GM12878 (cell line): Measurements from ENCODE around the gene CYB5D1. TPM values are rescaled to one million over a fixed set of nuclear protein-coding genes. Genes with fewer than 3 reads are reported as not detected.

Experiments
- ATAC-seq: fragments of 200-7000 bp; cut with Tn5 transposase; 3 replicates; pipeline ENCODE4 v1.9.1; 2020; ENCODE audit warnings: mild to moderate bottlenecking, moderate library complexity
- BruUV-seq: library from RNA; stranded (reverse); fragments of 400-500 nt; replicated peaks from 2 replicates; lab custom pipeline; 2021; lab: Mats Ljungman, UMichigan
- CTCF ChIA-PET: fragments of 300-600 bp; sonication (Branson Sonifier 250); formaldehyde crosslinking; extraction: SDS; loops from one replicate; lab custom pipeline; 2021; ENCODE audit warnings: inconsistent platforms; lab: Yijun Ruan, JAX
- POLR2A ChIA-PET: fragments of 350-600 bp; formaldehyde crosslinking; extraction: SDS; loops from one replicate; lab custom pipeline; 2021; ENCODE audit warnings: inconsistent platforms; lab: Charles Lee
- RAD21 ChIA-PET: fragments of 300-600 bp; sonication (Branson Sonifier 250); formaldehyde crosslinking; loops from one replicate; lab custom pipeline; 2023; ENCODE audit warnings: antibody characterized with exemption; ENCODE audit not compliant: unreplicated experiment; lab: Charles Lee
- SMC1A ChIA-PET: fragments of 300-600 bp; sonication (Branson Sonifier 250); formaldehyde crosslinking; loops from one replicate; lab custom pipeline; 2023; ENCODE audit not compliant: unreplicated experiment, uncharacterized antibody; lab: Charles Lee
- DNase-seq: peaks from one replicate; pipeline ENCODE4 v3.0.0-alpha.2; 2011; ENCODE audit warnings: low read depth, low spot score
- FAIRE-seq: peaks from 3 replicates; lab custom pipeline; 2011; peaks lifted over from hg19 to GRCh38; lab: Jason Lieb, UNC
- H2AFZ ChIP-seq: 2 replicates; pipeline ENCODE4 v1.6.0; 2011; ENCODE audit warnings: low read depth, low read length, control low read depth; ENCODE audit not compliant: control insufficient read depth
- H3K27ac ChIP-seq: 2 replicates; pipeline ENCODE4 v1.5.1; 2011; ENCODE audit warnings: control low read depth; ENCODE audit not compliant: control insufficient read depth, insufficient read depth
- H3K27me3 ChIP-seq, 2 experiments: replicated peaks in 1 of 2; 2 replicates each; pipeline versions ENCODE4 v1.6.0 to v1.6.1; 2011; ENCODE audit warnings: low read length in 1 of 2; ENCODE audit not compliant: control insufficient read depth in 2 of 2, insufficient read depth in 2 of 2
- H3K36me3 ChIP-seq, 2 experiments: 2 replicates each; pipeline ENCODE4 v1.5.1; 2011; ENCODE audit warnings: low read length in 1 of 2; ENCODE audit not compliant: control insufficient read depth in 2 of 2, insufficient read depth in 2 of 2
- H3K4me1 ChIP-seq: 2 replicates; pipeline ENCODE4 v1.6.1; 2011; ENCODE audit warnings: mild to moderate bottlenecking, low read length, moderate library complexity, mixed read lengths; ENCODE audit not compliant: control insufficient read depth, insufficient read depth
- H3K4me2 ChIP-seq: 2 replicates; pipeline ENCODE4 v1.6.0; 2011; ENCODE audit warnings: control low read depth; ENCODE audit not compliant: control insufficient read depth, insufficient read depth
- H3K4me3 ChIP-seq: fragments of 200-600 bp; sonication (generic); 2 replicates; pipeline ENCODE4 v1.5.1; 2016
- H3K79me2 ChIP-seq: 2 replicates; pipeline ENCODE4 v1.6.0; 2011; ENCODE audit warnings: low read length; ENCODE audit not compliant: control insufficient read depth, insufficient read depth
- H3K9ac ChIP-seq: 2 replicates; pipeline ENCODE4 v1.8.0; 2011; ENCODE audit warnings: low read length, control low read depth, mixed read lengths; ENCODE audit not compliant: control insufficient read depth, insufficient read depth
- H3K9me3 ChIP-seq: replicated peaks from 3 replicates; pipeline ENCODE4 v1.5.1; 2011; ENCODE audit warnings: mild to moderate bottlenecking, low read length; ENCODE audit not compliant: control insufficient read depth, insufficient read depth
- H4K20me1 ChIP-seq: 2 replicates; pipeline ENCODE4 v1.6.0; 2011; ENCODE audit not compliant: control insufficient read depth, insufficient read depth
- ASH2L ChIP-seq: fragments of 300-600, 200-600 bp; sonication (generic); IDR thresholded peaks from 2 replicates; pipeline ENCODE4 v1.6.1; 2017; ENCODE audit warnings: low read depth, mild to moderate bottlenecking, borderline replicate concordance
- CBX3 ChIP-seq: fragments of 200-600 bp; sonication (generic); IDR thresholded peaks from 2 replicates; pipeline ENCODE4 v1.6.1; 2016; ENCODE audit warnings: low read depth, borderline replicate concordance
- CHD1 ChIP-seq: IDR thresholded peaks from 2 replicates; pipeline ENCODE4 v1.6.1; 2012; ENCODE audit warnings: low read depth, low read length, improper control_type of control experiment
- E2F4 ChIP-seq: IDR thresholded peaks from 2 replicates; pipeline ENCODE4 v1.6.1; 2012; ENCODE audit warnings: low read depth, low read length, improper control_type of control experiment
- EGR1 ChIP-seq, 2 experiments: IDR thresholded peaks; 1 replicate in 1 of 2; 2 replicates in 1 of 2; pipeline ENCODE4 v1.6.1; 2011 to 2012; ENCODE audit warnings: low read depth in 2 of 2, low read length in 2 of 2, borderline replicate concordance in 1 of 2, mild to moderate bottlenecking in 1 of 2, moderate library complexity in 1 of 2
- GABPA ChIP-seq: IDR thresholded peaks from 2 replicates; pipeline ENCODE4 v1.6.1; 2014; ENCODE audit warnings: antibody characterized with exemption, low read depth, mild to moderate bottlenecking, inconsistent platforms
- IKZF2 ChIP-seq, 2 experiments: fragments of 450-650 bp; IDR thresholded peaks; 2 replicates each; pipeline ENCODE4 v1.6.1; 2017; ENCODE audit warnings: mild to moderate bottlenecking in 2 of 2, moderate library complexity in 2 of 2
- KLF5 ChIP-seq: fragments of 450-650 bp; IDR thresholded peaks from 2 replicates; pipeline ENCODE4 v1.6.1; 2014; ENCODE audit warnings: mild to moderate bottlenecking; ENCODE audit not compliant: partially characterized antibody
- LARP7 ChIP-seq: fragments of 450-650 bp; IDR thresholded peaks from 2 replicates; pipeline ENCODE4 v1.6.1; 2017; ENCODE audit warnings: mild to moderate bottlenecking
- MLLT1 ChIP-seq: fragments of 450-650 bp; IDR thresholded peaks from 2 replicates; pipeline ENCODE4 v1.6.1; 2016; ENCODE audit warnings: mild to moderate bottlenecking
- MYC ChIP-seq: IDR thresholded peaks from 2 replicates; pipeline ENCODE4 v1.6.1; 2011; ENCODE audit warnings: mild to moderate bottlenecking, low read length, moderate library complexity, inconsistent platforms; ENCODE audit not compliant: insufficient read depth, insufficient replicate concordance, insufficient read length, severe bottlenecking
- PAX5 ChIP-seq: IDR thresholded peaks from 2 replicates; pipeline ENCODE4 v1.6.1; 2011; ENCODE audit warnings: low read depth, low read length, borderline replicate concordance
- POLR2AphosphoS5 ChIP-seq: IDR thresholded peaks from 2 replicates; pipeline ENCODE4 v1.6.1; 2011; ENCODE audit warnings: mild to moderate bottlenecking, low read length, inconsistent platforms
- RCOR1 ChIP-seq: conservative IDR thresholded peaks from 2 replicates; pipeline ENCODE4 v1.6.1; 2012; ENCODE audit warnings: low read depth, low read length, improper control_type of control experiment
- SMAD1 ChIP-seq: fragments of 450-650 bp; IDR thresholded peaks from 2 replicates; pipeline ENCODE4 v1.6.1; 2018; ENCODE audit warnings: mild to moderate bottlenecking, low read depth; ENCODE audit not compliant: partially characterized antibody
- SUPT20H ChIP-seq: IDR thresholded peaks from 2 replicates; pipeline ENCODE4 v1.6.1; 2011; ENCODE audit warnings: low read depth, mild to moderate bottlenecking, low read length, moderate library complexity, borderline replicate concordance; ENCODE audit not compliant: control insufficient read depth
- SUZ12 ChIP-seq: fragments of 200-600 bp; sonication (generic); IDR thresholded peaks from one replicate; pipeline ENCODE4 v1.6.1; 2018; ENCODE audit warnings: antibody characterized with exemption, mild to moderate bottlenecking; ENCODE audit not compliant: unreplicated experiment
- ZNF207 ChIP-seq: fragments of 450-650 bp; IDR thresholded peaks from 2 replicates; pipeline ENCODE4 v1.6.1; 2014; ENCODE audit warnings: antibody characterized with exemption, mild to moderate bottlenecking, borderline replicate concordance
- WGBS: methylation state at CpG from one replicate; pipeline ENCODE4 v1.1.6; 2016; ENCODE audit warnings: low lambda C conversion rate; ENCODE audit not compliant: insufficient replicate concordance, insufficient coverage; ENCODE audit errors: missing lambda C conversion rate; 5-methylcytosine and 5-hydroxymethylcytosine counted together
- in situ Hi-C: fragments of 300-500 bp; cut with MboI; formaldehyde crosslinking; loops from 9 replicates; pipeline ENCODE4 v1.14.3; 2018; ENCODE audit warnings: mixed read lengths
- intact Hi-C: fragments of 100-400 bp; cut with micrococcal nuclease; formaldehyde crosslinking; loops from one replicate; pipeline ENCODE4 v1.14.2; 2022; ENCODE audit not compliant: unreplicated experiment
- polyA plus RNA-seq, 11 experiments: library from polyadenylated mRNA; depleted of rRNA in 4 of 11; unstranded in 6 of 11; stranded (reverse) in 5 of 11; fragments of >200 nt; fragmentation: Nextera tagmentation in 4 of 11; fragmentation: Illumina TruSeq in 1 of 11; extraction: Ambion mirVana in 4 of 11; extraction: Trizol in 1 of 11; gene quantifications; 1 replicate in 1 of 11; 2 replicates in 10 of 11; pipeline versions ENCODE4 v1.2.1 to v1.2.3, GENCODE V29; 2011 to 2016; ENCODE audit warnings: inconsistent platforms in 2 of 11, missing spikeins in 2 of 11, low read depth in 1 of 11
- total RNA-seq, 4 experiments: library from RNA; depleted of rRNA in 3 of 4; stranded (reverse); fragments of >200 nt in 3 of 4; fragmentation: Illumina TruSeq in 1 of 4; extraction: Trizol in 1 of 4; gene quantifications; 2 replicates each; pipeline versions ENCODE4 v1.2.1 to v1.2.3, GENCODE V29; 2013 to 2021
- TF ChIP-seq, protein P1 (sequence below), 3 experiments: IDR thresholded peaks in 2 of 3; conservative IDR thresholded peaks in 1 of 3; 2 replicates each; pipeline ENCODE4 v1.5.1; 2011; ENCODE audit warnings: low read depth in 3 of 3, low read length in 3 of 3, mild to moderate bottlenecking in 3 of 3, control low read depth in 2 of 3, moderate library complexity in 2 of 3, inconsistent platforms in 1 of 3, mixed read lengths in 1 of 3; ENCODE audit not compliant: control insufficient read depth in 2 of 3, insufficient read depth in 1 of 3; ENCODE audit errors: extremely low read depth in 1 of 3

The CYB5D1 gene
- total and polyA plus RNA-seq, 10 of the 15 experiments (the other 5 are each of a cell fraction or from before 2014, with no cell fraction given), result 1.6 to 8.7 (median 6.4) TPM

- H2AFZ ChIP-seq, result no peak overlapping the region
- SMC1A ChIA-PET, result interaction anchor here (0.9 to 2.7 kb wide), 7 partner anchors 18 to 118 kb away, joined by 3 to 12 read pairs (median 5); partner anchors contain the start of gene KDM6B
- in situ Hi-C loops, result loop anchor here (5.0 kb wide), 1 partner anchor 122 kb away; no protein-coding TSS in a partner anchor
- 78% methylated on average over 5 of the region's 5 CpGs for WGBS
- intact Hi-C loops, result loop anchor here (5.0 kb wide), 2 partner anchors 32 to 177 kb away; no protein-coding TSS in a partner anchor
- no peak overlapping the region for H3K4me3 ChIP-seq
- DNase-seq (no peak), ATAC-seq (no peak), FAIRE-seq (no peak)
- RAD21 ChIA-PET, result interaction anchor here (1.1 to 7.4 kb wide), 2 partner anchors 50 to 123 kb away, joined by 3 to 65 read pairs; no protein-coding TSS in a partner anchor
- no peaks in the 10 kb centered on the region for H3K27me3 ChIP-seq
- BruUV-seq, result no TSS peak
- H3K79me2 ChIP-seq, result no peaks in the 10 kb centered on the region
- H3K4me1 ChIP-seq, result no peaks in the 10 kb centered on the region
- POLR2A ChIA-PET, result interaction anchor here (0.5 to 0.7 kb wide), 4 partner anchors 117 to 842 kb away, joined by 3 to 5 read pairs (median 4); partner anchors contain the start of gene BCL6B
- H3K9ac ChIP-seq, result no peak overlapping the region
- peaks cover 0 to 4% of the 10 kb centered on the region in 2 experiments; a peak in 1 of 4 replicates for H3K36me3 ChIP-seq
- no peak overlapping the region for H3K4me2 ChIP-seq
- no peaks in the 10 kb centered on the region for H3K9me3 ChIP-seq
- H4K20me1 ChIP-seq, result no peaks in the 10 kb centered on the region
- CTCF ChIA-PET, result interaction anchor here (0.7 to 15.5 kb wide), 10 partner anchors 12 to 195 kb away, joined by 3 to 308 read pairs (median 4); partner anchors contain the start of genes CNTROB and TRAPPC1
- no peak overlapping the region for H3K27ac ChIP-seq
- TF ChIP-seq LARP7, result no peak
- TF ChIP-seq PAX5, result no peak
- no peak for TF ChIP-seq GABPA
- TF ChIP-seq E2F4, result no peak
- TF ChIP-seq ASH2L, result no peak
- TF ChIP-seq MLLT1, result no peak
- TF ChIP-seq SUZ12, result no peak
- no peak for TF ChIP-seq CBX3
- no peak for TF ChIP-seq KLF5
- no peak for TF ChIP-seq IKZF2 (IDR thresholded peaks at IDR 0.05)
- TF ChIP-seq POLR2AphosphoS5, result no peak
- TF ChIP-seq ZNF207, result no peak
- no peak for TF ChIP-seq EGR1 (IDR thresholded peaks at IDR 0.05; ENCODE audit: borderline replicate concordance in 1 of 2, low read depth in 2 of 2, low read length in 2 of 2)
- TF ChIP-seq CHD1, result no peak
- no peak for TF ChIP-seq MYC
- TF ChIP-seq RCOR1, result no peak
- TF ChIP-seq, protein P1, sequence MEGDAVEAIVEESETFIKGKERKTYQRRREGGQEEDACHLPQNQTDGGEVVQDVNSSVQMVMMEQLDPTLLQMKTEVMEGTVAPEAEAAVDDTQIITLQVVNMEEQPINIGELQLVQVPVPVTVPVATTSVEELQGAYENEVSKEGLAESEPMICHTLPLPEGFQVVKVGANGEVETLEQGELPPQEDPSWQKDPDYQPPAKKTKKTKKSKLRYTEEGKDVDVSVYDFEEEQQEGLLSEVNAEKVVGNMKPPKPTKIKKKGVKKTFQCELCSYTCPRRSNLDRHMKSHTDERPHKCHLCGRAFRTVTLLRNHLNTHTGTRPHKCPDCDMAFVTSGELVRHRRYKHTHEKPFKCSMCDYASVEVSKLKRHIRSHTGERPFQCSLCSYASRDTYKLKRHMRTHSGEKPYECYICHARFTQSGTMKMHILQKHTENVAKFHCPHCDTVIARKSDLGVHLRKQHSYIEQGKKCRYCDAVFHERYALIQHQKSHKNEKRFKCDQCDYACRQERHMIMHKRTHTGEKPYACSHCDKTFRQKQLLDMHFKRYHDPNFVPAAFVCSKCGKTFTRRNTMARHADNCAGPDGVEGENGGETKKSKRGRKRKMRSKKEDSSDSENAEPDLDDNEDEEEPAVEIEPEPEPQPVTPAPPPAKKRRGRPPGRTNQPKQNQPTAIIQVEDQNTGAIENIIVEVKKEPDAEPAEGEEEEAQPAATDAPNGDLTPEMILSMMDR (IDR thresholded peaks at IDR 0.05 in 2 of 3, conservative IDR thresholded peaks at IDR 0.05 in 1 of 3; ENCODE audit: control insufficient read depth in 2 of 3, extremely low read depth in 1 of 3, insufficient read depth in 1 of 3, low read depth in 3 of 3, low read length in 3 of 3), result no peak
- TF ChIP-seq SMAD1, result no peak
- no peak for TF ChIP-seq SUPT20H
Observed at GRCh38 chr17:7864995-7865650, 7.3 kb downstream of the CYB5D1 start.
